ENCODE results near the gene PRKAR2B. TPM values are rescaled to one million over a fixed set of nuclear protein-coding genes. Genes with fewer than 3 reads are reported as not detected.

The PRKAR2B gene
- total RNA-seq, 4 donors from 2014 or later, result 3.0 to 28.1 (median 5.7) TPM

GRCh38 chr7:107147464-107148393 lies 103.2 kb downstream of the PRKAR2B start:
- H3K27me3 ChIP-seq, result no peaks in the 10 kb centered on the region
- TF ChIP-seq POLR2A (IDR thresholded peaks at IDR 0.05) (no peak), CTCF (IDR thresholded peaks at IDR 0.05) (peak in 5 of 6 experiments; percentile 28 to 67 (median 60))
- H3K27ac ChIP-seq, result no peak overlapping the region
- DNase-seq, result no peak
- no peak overlapping the region for H3K4me3 ChIP-seq
- H3K9me3 ChIP-seq, result no peaks in the 10 kb centered on the region
- no peaks in the 10 kb centered on the region for H3K36me3 ChIP-seq
- H3K4me1 ChIP-seq, result no peaks in the 10 kb centered on the region

GRCh38 chr7:107148721-107149120 lies 104.2 kb downstream of the PRKAR2B start:
- Histone ChIP-seq H3K4me1 (no peaks in the 10 kb centered on the region), H3K27me3 (no peaks in the 10 kb centered on the region)
- no peak for DNase-seq

GRCh38 chr7:107149863-107150262 lies 105.4 kb downstream of the PRKAR2B start:
- Histone ChIP-seq H3K4me3 (no peak overlapping the region), H3K27me3 (no peaks in the 10 kb centered on the region), H3K4me1 (no peaks in the 10 kb centered on the region), H3K27ac (no peak overlapping the region), H3K9me3 (no peaks in the 10 kb centered on the region), H3K36me3 (no peaks in the 10 kb centered on the region)
- TF ChIP-seq CTCF (IDR thresholded peaks at IDR 0.05) (no peak), POLR2A (IDR thresholded peaks at IDR 0.05) (no peak)
- DNase-seq, result no peak

More at GRCh38 chr7:107148721-107149120, 104.2 kb downstream of the PRKAR2B start:
- H3K27ac ChIP-seq, result no peak overlapping the region
- TF ChIP-seq CTCF (IDR thresholded peaks at IDR 0.05) (no peak), POLR2A (IDR thresholded peaks at IDR 0.05) (no peak)
- H3K9me3 ChIP-seq, result no peaks in the 10 kb centered on the region
- H3K4me3 ChIP-seq, result no peak overlapping the region
- H3K36me3 ChIP-seq, result no peaks in the 10 kb centered on the region

- Histone ChIP-seq H3K4me3 (no peak overlapping the region), H3K4me1 (no peaks in the 10 kb centered on the region), H3K36me3 (no peaks in the 10 kb centered on the region), H3K9me3 (no peaks in the 10 kb centered on the region), H3K27me3 (no peaks in the 10 kb centered on the region), H3K27ac (no peak overlapping the region)
- peak; percentile 61 to 92 (median 81) for DNase-seq
- TF ChIP-seq POLR2A (IDR thresholded peaks at IDR 0.05) (no peak), CTCF (IDR thresholded peaks at IDR 0.05) (peak; percentile 31 to 73 (median 64))
Measured at GRCh38 chr7:107150375-107151073, 106.0 kb downstream of the PRKAR2B start.

GRCh38 chr7:107151538-107151937 lies 107.0 kb downstream of the PRKAR2B start:
- no peak for DNase-seq
- Histone ChIP-seq H3K9me3 (no peaks in the 10 kb centered on the region), H3K27me3 (no peaks in the 10 kb centered on the region), H3K4me3 (no peak overlapping the region), H3K36me3 (no peaks in the 10 kb centered on the region), H3K4me1 (no peaks in the 10 kb centered on the region), H3K27ac (no peak overlapping the region)
- TF ChIP-seq CTCF (IDR thresholded peaks at IDR 0.05) (no peak), POLR2A (IDR thresholded peaks at IDR 0.05) (no peak)

All from Peyer's patch (tissue), 4 donors.